ENCODE results near the gene C1QC.

- TF ChIP-seq POLR2A (IDR thresholded peaks at IDR 0.05) (no peak), CTCF (IDR thresholded peaks at IDR 0.05) (no peak)
These were observed 43.2 kb upstream of the C1QC start for GRCh38 chr1:22600071-22600816.

All from esophagus squamous epithelium (tissue), 4 donors.